GM23338 (cell line): Measurements from ENCODE around the gene ADGRG4.

ENCODE experiments used
- CTCF ChIP-seq, 2 experiments: fragments of 200-600 bp in 1 of 2; sonication (generic) in 1 of 2; conservative IDR thresholded peaks; 2 replicates each; pipeline versions ENCODE4 v1.5.1 to v1.6.1; 2016 to 2017; ENCODE audit warnings: antibody characterized with exemption in 2 of 2, low read depth in 2 of 2, mild to moderate bottlenecking in 2 of 2, moderate library complexity in 1 of 2
- EZH2 ChIP-seq: fragments of 200-600 bp; sonication (generic); IDR thresholded peaks from one replicate; pipeline ENCODE4 v1.8.0; 2017; ENCODE audit warnings: antibody characterized with exemption, mild to moderate bottlenecking, low read depth; ENCODE audit not compliant: unreplicated experiment
- POLR2AphosphoS5 ChIP-seq: IDR thresholded peaks from 2 replicates; pipeline ENCODE4 v1.6.1; 2016; ENCODE audit warnings: antibody characterized with exemption, low read depth

- no peak for TF ChIP-seq POLR2AphosphoS5
- no peak for TF ChIP-seq CTCF (conservative IDR thresholded peaks at IDR 0.05; ENCODE audit: low read depth in 2 of 2)
- TF ChIP-seq EZH2, result no peak
Measured at GRCh38 chrX:136295380-136295779, 5.4 kb upstream of the ADGRG4 start.
